ELF-1 (cell line): ENCODE data around the gene PDE6D.
A peak's percentile ranks its signal among the peaks of the same experiment; 100 is the strongest.

Source experiments
- DNase-seq: peaks from one replicate; pipeline ENCODE4 v3.0.0-alpha.2; 2016; ENCODE audit warnings: low read depth, low spot score

PDE6D gene

DNA sequence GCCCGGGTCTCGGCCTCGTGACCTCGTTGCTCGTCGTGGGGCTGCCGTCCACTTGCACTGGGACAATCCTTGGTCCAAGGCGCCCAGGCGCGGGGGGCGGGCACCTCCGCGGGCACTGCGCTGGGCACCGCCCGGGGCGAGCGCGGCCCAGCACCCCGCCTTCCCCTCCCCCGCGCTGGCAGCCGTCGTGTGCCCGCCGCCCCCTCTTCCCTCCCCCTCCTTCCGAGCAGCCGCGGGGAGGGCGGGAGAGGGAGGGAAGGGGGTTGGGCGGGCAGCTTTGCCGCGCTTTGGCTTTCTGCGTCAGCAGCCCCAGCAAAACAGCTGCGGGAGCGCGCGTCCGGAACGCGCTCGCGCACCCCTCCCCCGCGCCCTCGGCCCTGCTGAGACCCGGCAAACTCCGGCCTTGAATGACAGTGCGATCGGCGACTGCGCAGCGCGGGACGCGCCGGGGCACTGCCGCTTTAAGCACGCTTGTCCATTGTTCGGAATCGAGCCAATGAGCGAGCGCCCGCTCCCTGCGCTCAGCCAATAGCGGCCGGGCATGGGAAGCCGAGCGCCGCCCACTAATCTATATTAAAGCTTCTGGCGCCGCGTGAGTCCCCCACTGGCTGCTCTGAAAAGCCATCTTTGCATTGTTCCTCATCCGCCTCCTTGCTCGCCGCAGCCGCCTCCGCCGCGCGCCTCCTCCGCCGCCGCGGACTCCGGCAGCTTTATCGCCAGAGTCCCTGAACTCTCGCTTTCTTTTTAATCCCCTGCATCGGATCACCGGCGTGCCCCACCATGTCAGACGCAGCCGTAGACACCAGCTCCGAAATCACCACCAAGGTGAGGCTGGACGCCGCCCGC is 72.9 kb downstream of the PDE6D start, which contains the start of gene PTMA:
TSS of gene PTMA (plus strand) at position 599 of the 846 bp plus-strand sequence. CDS start at position 781, 182 bp downstream.
- DNase-seq, result peak; percentile 100

- DNase-seq, result no peak
These were observed 73.5 kb downstream of the PDE6D start for GRCh38 chr2:231707625-231707926.

DNA sequence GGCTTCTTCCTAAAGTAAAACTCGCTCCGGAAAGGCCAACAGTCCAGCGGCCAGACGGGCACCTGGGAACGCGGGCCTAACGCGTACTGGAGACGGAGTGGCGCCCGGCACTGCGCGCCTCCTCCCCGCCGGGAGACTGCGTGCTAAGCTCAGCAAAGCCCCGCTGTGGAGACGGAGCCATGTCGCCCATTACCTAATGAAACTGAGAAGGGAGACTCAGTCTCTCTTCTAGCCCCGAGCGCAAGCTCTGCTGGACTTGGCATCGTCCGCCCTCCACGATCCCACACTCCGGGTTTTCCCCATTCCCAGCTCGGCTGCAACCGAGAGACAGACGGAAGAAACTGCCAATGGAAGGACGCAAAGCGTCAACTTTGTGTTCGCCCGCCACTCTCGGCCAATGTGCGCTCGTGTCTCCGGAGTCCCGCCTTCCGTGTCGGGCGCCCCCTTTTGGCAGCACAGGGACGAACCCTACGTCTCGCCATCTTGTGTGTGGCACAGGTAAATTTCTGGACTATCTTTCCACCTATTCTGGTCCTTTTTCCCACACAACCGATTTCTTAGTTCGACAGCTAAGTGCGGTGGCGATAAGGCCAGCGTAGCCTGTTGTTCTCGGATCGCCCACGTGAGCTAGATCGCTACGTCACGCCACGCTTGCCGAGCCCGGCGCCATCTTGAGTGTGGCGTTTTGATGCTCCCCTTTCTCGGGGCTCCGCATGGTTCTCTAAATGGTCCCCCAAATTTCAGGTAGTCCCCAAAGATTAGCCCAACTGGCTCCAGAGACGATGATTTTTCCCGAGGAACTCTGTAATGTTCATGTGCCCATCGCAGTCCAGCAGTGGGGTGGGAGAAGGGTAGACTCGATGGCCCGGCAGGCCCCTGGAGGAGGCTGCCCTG is 74.1 kb downstream of the PDE6D start:
- DNase-seq, result peak; percentile 99

DNA sequence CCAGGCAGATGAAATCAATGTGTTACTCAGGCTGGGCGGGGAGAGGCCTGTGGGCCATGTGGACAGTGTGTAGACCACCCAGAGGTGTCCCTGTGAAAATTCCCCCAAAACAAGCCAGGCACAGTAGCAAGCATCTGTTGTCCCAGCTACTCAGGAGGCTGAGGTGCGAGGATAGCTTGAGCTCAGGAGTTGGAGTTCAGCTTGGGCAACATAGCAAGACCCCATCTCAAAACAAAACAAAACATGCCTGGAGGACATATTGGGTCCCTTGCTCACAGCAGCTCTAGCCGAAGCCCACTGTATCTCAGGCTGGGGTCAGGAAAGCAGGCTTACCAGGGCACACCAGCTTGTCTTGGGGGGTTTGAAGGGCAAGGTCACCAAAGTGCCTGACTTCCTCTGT is 77.1 kb downstream of the PDE6D start:
- DNase-seq, result no peak

GRCh38 chr2:231701456-231702373 is 79.4 kb downstream of the PDE6D start:
- DNase-seq, result no peak

DNA sequence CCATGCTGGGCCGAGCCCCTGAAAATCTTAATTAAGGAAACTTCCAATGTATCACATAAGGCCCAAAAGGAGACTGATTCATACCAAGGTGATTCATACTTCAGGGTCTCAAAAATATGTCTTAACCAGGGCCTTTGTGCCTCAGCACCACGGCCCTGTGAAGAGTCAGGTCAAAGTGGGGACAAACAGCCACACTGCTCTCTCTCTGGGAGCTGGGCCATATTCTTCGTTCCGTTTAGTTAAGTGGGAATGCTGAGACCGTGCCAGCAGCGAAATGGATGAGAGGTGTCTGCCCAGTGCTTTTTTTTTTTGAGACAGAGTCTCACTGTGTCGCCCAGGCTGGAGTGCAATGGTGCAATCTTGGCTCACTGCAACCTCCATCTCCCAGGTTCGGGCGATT is 82.1 kb downstream of the PDE6D start:
- DNase-seq, result no peak

GRCh38 chr2:231696004-231696367 is 85.1 kb downstream of the PDE6D start:
- DNase-seq, result no peak

GRCh38 chr2:231693956-231694355 is 87.1 kb downstream of the PDE6D start:
- no peak for DNase-seq

- DNase-seq, result no peak
These were observed 88.2 kb downstream of the PDE6D start for GRCh38 chr2:231692847-231693246.

GRCh38 chr2:231691251-231691772 is 89.8 kb downstream of the PDE6D start:
- no peak for DNase-seq

GRCh38 chr2:231689124-231689893 is 91.8 kb downstream of the PDE6D start:
- DNase-seq, result no peak

- no peak for DNase-seq
These were observed 92.4 kb downstream of the PDE6D start for GRCh38 chr2:231688719-231689118.

DNA sequence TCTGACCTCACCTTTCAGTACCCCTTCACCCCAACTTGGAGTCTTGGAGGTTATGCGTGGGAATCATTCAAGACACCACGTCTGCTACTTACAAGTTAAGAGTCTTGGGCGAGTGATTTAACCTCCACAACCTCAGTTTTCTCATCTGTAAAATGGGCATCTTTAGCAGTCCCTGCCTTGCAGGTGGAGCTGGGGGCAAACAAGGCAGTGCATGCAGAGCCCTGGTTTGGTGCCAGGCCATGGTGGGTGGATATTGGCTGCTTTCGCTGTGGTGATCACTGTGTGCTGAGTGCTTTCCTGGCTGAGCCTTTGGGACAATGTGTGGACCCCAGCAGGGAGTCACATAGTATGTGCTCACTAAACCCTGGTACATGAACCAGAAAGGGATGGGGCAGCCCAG is 93.1 kb downstream of the PDE6D start:
- no peak for DNase-seq

DNA sequence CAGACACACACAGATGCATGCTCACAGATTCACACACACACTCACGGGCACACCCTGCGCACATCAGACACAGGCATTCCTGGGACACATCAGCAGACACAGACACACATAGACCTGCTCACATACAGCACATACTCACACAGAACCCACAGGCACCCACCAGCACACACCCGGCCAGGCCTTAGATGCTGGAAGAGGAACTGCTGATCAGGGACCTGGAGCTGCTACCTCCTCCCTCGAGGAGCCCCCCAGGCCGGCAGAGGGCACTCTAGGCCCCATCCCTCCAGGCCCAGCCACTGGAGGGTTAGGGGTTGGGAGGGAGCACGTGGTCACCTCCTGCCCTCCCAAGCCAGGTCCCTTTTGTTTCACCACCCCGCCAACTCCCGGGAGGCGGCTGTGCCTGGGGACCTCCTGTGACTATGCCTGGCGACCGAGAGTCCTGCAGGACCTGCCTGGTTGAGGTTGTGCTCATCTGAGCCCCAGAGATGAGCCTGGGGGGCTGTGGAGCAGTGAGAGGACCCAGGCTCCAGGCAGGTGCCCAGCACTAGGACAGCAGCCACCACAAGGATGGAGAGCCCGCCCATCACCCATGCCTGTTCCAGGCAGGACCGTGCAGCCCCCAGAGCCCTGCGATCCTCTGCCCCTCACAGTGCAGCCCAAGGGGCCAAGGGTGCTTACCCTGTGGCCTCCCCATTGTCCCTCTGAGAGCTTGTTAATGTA is 93.8 kb downstream of the PDE6D start:
- peak; percentile 95 for DNase-seq

GRCh38 chr2:231686192-231687100 is 94.6 kb downstream of the PDE6D start:
- no peak for DNase-seq

GRCh38 chr2:231685349-231686191 is 95.5 kb downstream of the PDE6D start:
- peak; percentile 42 for DNase-seq

DNA sequence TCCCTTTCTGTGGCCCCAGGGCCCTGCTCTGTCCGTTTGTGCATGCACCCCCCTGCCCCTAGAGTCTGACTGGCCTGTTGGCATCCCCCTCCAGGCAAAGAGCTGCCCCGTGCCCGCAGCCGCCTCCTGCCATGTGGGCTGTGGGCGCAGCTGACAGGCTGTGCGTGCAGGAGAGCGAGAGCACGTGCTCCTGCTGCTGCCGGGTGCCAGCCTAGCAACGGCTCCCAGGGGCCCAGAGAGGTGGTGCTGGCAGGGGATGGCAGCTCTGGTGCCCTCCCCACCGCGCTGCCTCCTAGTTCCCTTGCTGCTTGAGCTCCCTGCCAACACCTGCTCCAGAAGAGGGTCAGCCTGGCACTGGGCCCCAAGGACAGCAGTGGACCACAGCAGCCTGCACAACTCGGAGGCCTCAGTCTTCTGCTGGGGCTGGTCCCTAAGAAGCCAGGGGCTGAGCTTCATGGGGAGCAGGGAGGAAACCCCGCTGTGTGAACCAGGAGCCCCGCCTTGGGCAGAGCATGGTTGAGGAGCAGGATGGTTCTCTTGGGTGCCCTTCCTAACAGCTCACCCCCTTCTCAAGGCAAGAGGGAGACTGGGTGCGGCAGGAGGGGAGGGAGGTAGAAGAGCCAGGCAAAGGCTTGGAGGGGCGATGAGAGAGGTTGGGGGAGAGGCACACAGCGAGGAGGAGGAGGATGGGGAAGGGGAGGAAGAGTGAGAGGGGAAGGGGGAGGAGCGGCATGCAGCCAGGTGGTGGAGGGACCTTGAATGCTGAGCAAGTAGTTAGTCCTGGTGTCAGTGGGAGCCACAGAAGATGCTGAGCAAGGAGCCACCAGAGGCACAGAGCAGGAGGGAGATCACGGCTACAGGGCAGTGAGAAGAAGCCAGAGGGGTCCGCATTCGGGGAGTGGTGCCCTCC is 96.5 kb downstream of the PDE6D start:
- DNase-seq, result no peak
